Chondrocyte (in vitro differentiated cells): ENCODE measurements around the gene KMT2E. TPM values are rescaled to one million over a fixed set of nuclear protein-coding genes. Genes with fewer than 3 reads are reported as not detected.
"Not testable (repeated sequence)": the region's sequence is repeated elsewhere in the genome, so short reads cannot be mapped to it uniquely, and the experiment has no call there.

Experiments used
- DNase-seq: peaks from one replicate; pipeline ENCODE4 v3.0.0; 2021; ENCODE audit warnings: mixed read lengths, low spot score
- H3K27ac Mint-ChIP-seq: one replicate; pipeline ENCODE4 v1.8.0; 2021; ENCODE audit warnings: mild to moderate bottlenecking, moderate library complexity, mixed read lengths; ENCODE audit not compliant: unreplicated experiment
- H3K27me3 Mint-ChIP-seq: 2 replicates; pipeline ENCODE4 v1.8.0; 2021; ENCODE audit warnings: low read depth, mixed read lengths
- H3K36me3 Mint-ChIP-seq: 2 replicates; pipeline ENCODE4 v1.8.0; 2021; ENCODE audit warnings: low read depth, mixed read lengths
- H3K4me1 Mint-ChIP-seq: 2 replicates; pipeline ENCODE4 v1.8.0; 2021; ENCODE audit warnings: low read depth, mild to moderate bottlenecking, mixed read lengths
- H3K4me3 Mint-ChIP-seq: one replicate; pipeline ENCODE4 v1.8.0; 2021; ENCODE audit warnings: mild to moderate bottlenecking, moderate library complexity, mixed read lengths; ENCODE audit not compliant: unreplicated experiment
- H3K9me3 Mint-ChIP-seq: 2 replicates; pipeline ENCODE4 v1.8.0; 2021; ENCODE audit warnings: low read depth, mixed read lengths
- CTCF ChIP-seq: fragments of 200-600 bp; sonication (generic); IDR thresholded peaks from 2 replicates; pipeline ENCODE4 v1.5.0; 2021; ENCODE audit warnings: antibody characterized with exemption, mild to moderate bottlenecking, moderate library complexity
- total RNA-seq: library from RNA; stranded (reverse); gene quantifications from 3 replicates; pipeline ENCODE4 v1.2.1, GENCODE V29; 2021

Gene KMT2E
- total RNA-seq, 1 donor from 2014 or later: 63.1 TPM

- peaks cover 76% of the 10 kb centered on the region for H3K4me1 Mint-ChIP-seq
- H3K9me3 Mint-ChIP-seq: no peaks in the 10 kb centered on the region
- DNase-seq: no peak
- H3K36me3 Mint-ChIP-seq: no peaks in the 10 kb centered on the region
- no peak overlapping the region for H3K4me3 Mint-ChIP-seq
- TF ChIP-seq CTCF: no peak
- H3K27me3 Mint-ChIP-seq: no peaks in the 10 kb centered on the region
- no peak overlapping the region for H3K27ac Mint-ChIP-seq
These were observed 8.5 kb downstream of the KMT2E start for GRCh38 chr7:105022458-105022857.

- DNase-seq: no peak
- Mint-ChIP-seq H3K27ac (peak overlapping the region; percentile 82), H3K27me3 (no peaks in the 10 kb centered on the region), H3K9me3 (no peaks in the 10 kb centered on the region), H3K36me3 (no peaks in the 10 kb centered on the region), H3K4me1 (peaks cover 73% of the 10 kb centered on the region), H3K4me3 (no peak overlapping the region)
- no peak for TF ChIP-seq CTCF
These were observed 10.7 kb downstream of the KMT2E start for GRCh38 chr7:105024734-105025133.

- Mint-ChIP-seq H3K4me3 (no peak overlapping the region), H3K4me1 (peaks cover 69% of the 10 kb centered on the region), H3K36me3 (no peaks in the 10 kb centered on the region), H3K9me3 (no peaks in the 10 kb centered on the region), H3K27ac (no peak overlapping the region), H3K27me3 (no peaks in the 10 kb centered on the region)
- DNase-seq: no peak
- no peak for TF ChIP-seq CTCF
These were observed 12.7 kb downstream of the KMT2E start for GRCh38 chr7:105026750-105027149.

GRCh38 chr7:105027176-105027853 is 13.3 kb downstream of the KMT2E start:
- Mint-ChIP-seq H3K4me3 (no peak overlapping the region), H3K4me1 (peaks cover 63% of the 10 kb centered on the region), H3K9me3 (no peaks in the 10 kb centered on the region), H3K27ac (peak overlapping the region; percentile 12), H3K27me3 (no peaks in the 10 kb centered on the region), H3K36me3 (no peaks in the 10 kb centered on the region)
- no peak for TF ChIP-seq CTCF
- DNase-seq: no peak

- H3K27me3 Mint-ChIP-seq: no peaks in the 10 kb centered on the region
- H3K36me3 Mint-ChIP-seq: no peaks in the 10 kb centered on the region
- H3K4me1 Mint-ChIP-seq: peaks cover 56% of the 10 kb centered on the region
These were observed 14.0 kb downstream of the KMT2E start for GRCh38 chr7:105028004-105028403.

GRCh38 chr7:105028941-105029340 is 14.9 kb downstream of the KMT2E start:
- peaks cover 55% of the 10 kb centered on the region for H3K4me1 Mint-ChIP-seq

More at GRCh38 chr7:105028004-105028403, 14.0 kb downstream of the KMT2E start:
- no peak for TF ChIP-seq CTCF
- no peak overlapping the region for H3K4me3 Mint-ChIP-seq
- no peak overlapping the region for H3K27ac Mint-ChIP-seq
- DNase-seq: no peak
- no peaks in the 10 kb centered on the region for H3K9me3 Mint-ChIP-seq

More at GRCh38 chr7:105028941-105029340, 14.9 kb downstream of the KMT2E start:
- not testable (repeated sequence) for H3K36me3 Mint-ChIP-seq, H3K9me3 Mint-ChIP-seq, H3K27me3 Mint-ChIP-seq, H3K4me3 Mint-ChIP-seq, H3K27ac Mint-ChIP-seq, DNase-seq
